COR-L47 (cell line): ENCODE measurements around the gene ACTG2.

Experiments used
- DNase-seq: peaks from one replicate; lab custom pipeline; 2025; lab: John Stamatoyannopoulos, UW

Gene ACTG2

GRCh38 chr2:73969356-73969755 is 76.5 kb downstream of the ACTG2 start:
- no peak for DNase-seq
